ENCODE measurements around the gene CLRN2. TPM values are rescaled to one million over a fixed set of nuclear protein-coding genes. Genes with fewer than 3 reads are reported as not detected.
A peak's percentile ranks its signal among the peaks of the same experiment; 100 is the strongest.

CLRN2 gene
- total RNA-seq, 1 donor = not detected

DNA sequence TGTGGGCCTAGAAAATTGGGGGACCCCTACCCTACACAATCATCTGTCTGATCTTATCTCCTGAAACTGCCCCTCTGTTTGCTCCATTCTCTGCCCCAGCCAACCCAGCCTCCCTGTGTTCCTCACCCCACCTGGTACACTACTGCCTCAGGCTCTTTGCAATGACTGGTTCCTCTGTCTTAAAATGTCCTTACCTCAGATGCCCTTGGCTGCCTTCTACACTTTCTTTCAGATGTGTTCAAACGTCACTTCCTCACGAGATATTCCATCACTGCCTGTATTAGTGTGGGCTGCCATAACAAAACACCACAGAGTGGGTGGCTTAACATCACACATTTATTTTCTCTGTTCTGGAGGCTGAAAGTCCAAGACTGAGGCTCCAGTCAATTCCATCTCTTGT is 32.2 kb upstream of the CLRN2 start:
- DNase-seq (ENCODE audit: insufficient read length, low spot score, missing footprints) = no peak
- TF ChIP-seq, protein P1, sequence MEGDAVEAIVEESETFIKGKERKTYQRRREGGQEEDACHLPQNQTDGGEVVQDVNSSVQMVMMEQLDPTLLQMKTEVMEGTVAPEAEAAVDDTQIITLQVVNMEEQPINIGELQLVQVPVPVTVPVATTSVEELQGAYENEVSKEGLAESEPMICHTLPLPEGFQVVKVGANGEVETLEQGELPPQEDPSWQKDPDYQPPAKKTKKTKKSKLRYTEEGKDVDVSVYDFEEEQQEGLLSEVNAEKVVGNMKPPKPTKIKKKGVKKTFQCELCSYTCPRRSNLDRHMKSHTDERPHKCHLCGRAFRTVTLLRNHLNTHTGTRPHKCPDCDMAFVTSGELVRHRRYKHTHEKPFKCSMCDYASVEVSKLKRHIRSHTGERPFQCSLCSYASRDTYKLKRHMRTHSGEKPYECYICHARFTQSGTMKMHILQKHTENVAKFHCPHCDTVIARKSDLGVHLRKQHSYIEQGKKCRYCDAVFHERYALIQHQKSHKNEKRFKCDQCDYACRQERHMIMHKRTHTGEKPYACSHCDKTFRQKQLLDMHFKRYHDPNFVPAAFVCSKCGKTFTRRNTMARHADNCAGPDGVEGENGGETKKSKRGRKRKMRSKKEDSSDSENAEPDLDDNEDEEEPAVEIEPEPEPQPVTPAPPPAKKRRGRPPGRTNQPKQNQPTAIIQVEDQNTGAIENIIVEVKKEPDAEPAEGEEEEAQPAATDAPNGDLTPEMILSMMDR (IDR thresholded peaks at IDR 0.05; ENCODE audit: extremely low read depth, low read depth, low read length) = no peak

DNA sequence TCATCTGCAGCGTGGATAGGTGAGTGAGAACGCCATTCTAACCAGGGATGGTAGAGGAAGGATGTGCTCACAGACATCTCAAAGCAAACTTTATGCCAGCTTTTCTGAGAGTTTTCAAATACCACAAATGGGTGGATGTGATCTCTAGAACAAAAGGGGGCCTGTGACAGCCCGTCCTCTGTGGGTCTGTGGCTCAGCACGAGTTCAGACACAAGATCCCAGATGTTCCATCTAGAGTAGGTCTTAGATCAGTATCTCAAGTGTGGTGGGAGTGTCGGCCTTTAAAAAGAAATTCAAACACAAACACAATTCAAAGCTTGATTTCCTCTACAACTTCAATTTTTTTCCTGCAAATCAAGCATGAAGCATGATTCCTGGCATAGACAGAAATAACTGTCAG is 25.8 kb upstream of the CLRN2 start:
- peaks cover 9% of the 10 kb centered on the region for H3K79me2 ChIP-seq (ENCODE audit: insufficient read depth, low read length)
- no peak overlapping the region for H3K4me2 ChIP-seq (ENCODE audit: insufficient read depth, low read length)
- no peaks in the 10 kb centered on the region for H3K27me3 ChIP-seq (ENCODE audit: insufficient read depth, low read length)
- DNase-seq (ENCODE audit: insufficient read length, low spot score, missing footprints) = peak; percentile 1
- H3K9me3 ChIP-seq (ENCODE audit: low read depth, low read length) = no peaks in the 10 kb centered on the region
- no peak overlapping the region for H3K4me3 ChIP-seq (ENCODE audit: insufficient read depth, low read length)
- H3K36me3 ChIP-seq (ENCODE audit: insufficient read depth, low read length) = peaks cover 37% of the 10 kb centered on the region
- H2AFZ ChIP-seq (ENCODE audit: low read length) = no peak overlapping the region
- TF ChIP-seq, protein P1 (IDR thresholded peaks at IDR 0.05; ENCODE audit: extremely low read depth, low read depth, low read length) = no peak
- no peaks in the 10 kb centered on the region for H4K20me1 ChIP-seq (ENCODE audit: insufficient read depth, low read length)
- peaks cover 6% of the 10 kb centered on the region for H3K4me1 ChIP-seq (ENCODE audit: insufficient read depth, low read length)
- no peak overlapping the region for H3K27ac ChIP-seq (ENCODE audit: low read depth, low read length)

More for the DNA sequence above, 32.2 kb upstream of the CLRN2 start:
- H3K27ac ChIP-seq (ENCODE audit: low read depth, low read length) = no peak overlapping the region
- peaks cover 5% of the 10 kb centered on the region for H3K9me3 ChIP-seq (ENCODE audit: low read depth, low read length)
- no peaks in the 10 kb centered on the region for H3K27me3 ChIP-seq (ENCODE audit: insufficient read depth, low read length)
- H2AFZ ChIP-seq (ENCODE audit: low read length) = no peak overlapping the region
- H3K79me2 ChIP-seq (ENCODE audit: insufficient read depth, low read length) = no peaks in the 10 kb centered on the region
- no peaks in the 10 kb centered on the region for H4K20me1 ChIP-seq (ENCODE audit: insufficient read depth, low read length)
- H3K4me2 ChIP-seq (ENCODE audit: insufficient read depth, low read length) = no peak overlapping the region
- H3K4me1 ChIP-seq (ENCODE audit: insufficient read depth, low read length) = no peaks in the 10 kb centered on the region
- H3K4me3 ChIP-seq (ENCODE audit: insufficient read depth, low read length) = no peak overlapping the region
- H3K36me3 ChIP-seq (ENCODE audit: insufficient read depth, low read length) = peaks cover 12% of the 10 kb centered on the region

DNA sequence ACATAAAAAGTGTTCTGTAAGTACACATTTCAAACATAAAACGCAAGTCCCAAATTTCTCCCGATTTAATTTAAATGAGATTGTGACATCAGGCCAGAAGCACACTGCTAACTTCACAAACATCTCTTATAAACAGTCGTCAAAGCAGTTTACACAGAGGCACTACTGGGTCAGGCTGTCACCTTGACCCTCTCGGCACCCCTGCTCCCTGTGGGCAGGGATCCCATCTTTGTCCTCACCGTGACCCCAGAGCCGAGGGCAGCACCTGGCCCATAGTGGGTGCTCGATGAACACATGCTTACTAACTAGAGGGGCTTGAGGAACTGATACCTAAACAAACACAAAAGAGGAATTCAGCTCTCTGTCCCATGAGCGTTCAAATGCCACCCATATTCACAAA is 25.2 kb upstream of the CLRN2 start:
- peaks cover 9% of the 10 kb centered on the region for H3K79me2 ChIP-seq (ENCODE audit: insufficient read depth, low read length)
- H3K36me3 ChIP-seq (ENCODE audit: insufficient read depth, low read length) = peaks cover 37% of the 10 kb centered on the region
- H3K9me3 ChIP-seq (ENCODE audit: low read depth, low read length) = no peaks in the 10 kb centered on the region
- H3K4me3 ChIP-seq (ENCODE audit: insufficient read depth, low read length) = no peak overlapping the region
- H3K27ac ChIP-seq (ENCODE audit: low read depth, low read length) = no peak overlapping the region
- TF ChIP-seq, protein P1 (IDR thresholded peaks at IDR 0.05; ENCODE audit: extremely low read depth, low read depth, low read length) = no peak
- H4K20me1 ChIP-seq (ENCODE audit: insufficient read depth, low read length) = no peaks in the 10 kb centered on the region
- H3K4me1 ChIP-seq (ENCODE audit: insufficient read depth, low read length) = peaks cover 12% of the 10 kb centered on the region
- H3K4me2 ChIP-seq (ENCODE audit: insufficient read depth, low read length) = no peak overlapping the region
- peak; percentile 29 for DNase-seq (ENCODE audit: insufficient read length, low spot score, missing footprints)
- H3K27me3 ChIP-seq (ENCODE audit: insufficient read depth, low read length) = no peaks in the 10 kb centered on the region
- no peak overlapping the region for H2AFZ ChIP-seq (ENCODE audit: low read length)

DNA sequence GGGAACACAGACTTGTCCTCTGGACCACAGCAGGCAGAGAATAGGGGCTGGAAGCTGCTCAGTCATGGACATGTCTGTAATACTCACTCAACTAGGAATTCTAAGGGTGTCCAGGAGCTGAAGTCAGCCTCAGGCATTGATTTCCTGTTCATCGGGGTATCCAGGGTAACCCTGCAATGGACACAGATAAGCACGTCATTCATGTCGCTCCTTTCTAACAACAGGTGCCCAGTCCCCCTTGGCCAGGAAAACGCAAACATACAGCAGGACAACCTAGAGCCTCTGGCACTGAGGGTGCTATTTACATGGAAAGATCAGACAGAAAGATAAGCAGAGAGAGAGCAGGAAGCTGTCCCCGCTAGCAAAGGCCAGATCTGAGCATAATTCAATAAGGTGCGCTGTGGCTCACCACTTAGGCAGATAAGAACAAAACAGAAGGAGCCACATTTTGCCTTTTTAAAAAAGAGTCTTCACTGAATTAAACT is 24.3 kb upstream of the CLRN2 start:
- Histone ChIP-seq H3K27me3 (ENCODE audit: insufficient read depth, low read length) (no peaks in the 10 kb centered on the region), H2AFZ (ENCODE audit: low read length) (no peak overlapping the region), H3K4me2 (ENCODE audit: insufficient read depth, low read length) (no peak overlapping the region)

More for the DNA sequence above, 24.3 kb upstream of the CLRN2 start:
- peak; percentile 44 for DNase-seq (ENCODE audit: insufficient read length, low spot score, missing footprints)
- Histone ChIP-seq H3K9me3 (ENCODE audit: low read depth, low read length) (no peaks in the 10 kb centered on the region), H3K36me3 (ENCODE audit: insufficient read depth, low read length) (peaks cover 37% of the 10 kb centered on the region), H3K79me2 (ENCODE audit: insufficient read depth, low read length) (peaks cover 9% of the 10 kb centered on the region), H3K27ac (ENCODE audit: low read depth, low read length) (no peak overlapping the region), H3K4me3 (ENCODE audit: insufficient read depth, low read length) (no peak overlapping the region), H3K4me1 (ENCODE audit: insufficient read depth, low read length) (peaks cover 18% of the 10 kb centered on the region), H4K20me1 (ENCODE audit: insufficient read depth, low read length) (no peaks in the 10 kb centered on the region)
- TF ChIP-seq, protein P1 (IDR thresholded peaks at IDR 0.05; ENCODE audit: extremely low read depth, low read depth, low read length) = no peak
